ENCODE data around the gene SEZ6. TPM values are rescaled to one million over a fixed set of nuclear protein-coding genes. Genes with fewer than 3 reads are reported as not detected.

Gene SEZ6
- total RNA-seq, 1 donor from 2014 or later, result not detected

GRCh38 chr17:28950752-28951427 is 54.9 kb downstream of the SEZ6 start:
- Mint-ChIP-seq H3K27ac (peak overlapping the region; percentile 92), H3K36me3 (ENCODE audit: low read depth) (peaks cover 14% of the 10 kb centered on the region), H3K9me3 (no peaks in the 10 kb centered on the region), H3K4me1 (ENCODE audit: low read depth) (peaks cover 24% of the 10 kb centered on the region), H3K4me3 (peak overlapping the region; percentile 97), H3K27me3 (ENCODE audit: insufficient read depth) (no peaks in the 10 kb centered on the region)
- DNase-seq (ENCODE audit: low spot score), result no peak
- intact Hi-C loops (cut with micrococcal nuclease), result loop anchor here (2.0 to 10.0 kb wide), 7 partner anchors 108 to 634 kb away; partner anchors contain the start of genes ABHD15, ALDOC, FAM222B and PIGS

- Mint-ChIP-seq H3K9me3 (no peaks in the 10 kb centered on the region), H3K27ac (peak overlapping the region; percentile 92), H3K4me1 (ENCODE audit: low read depth) (peaks cover 28% of the 10 kb centered on the region), H3K36me3 (ENCODE audit: low read depth) (peaks cover 16% of the 10 kb centered on the region), H3K27me3 (ENCODE audit: insufficient read depth) (no peaks in the 10 kb centered on the region), H3K4me3 (peak overlapping the region; percentile 97)
- DNase-seq (ENCODE audit: low spot score), result peak; percentile 45
- intact Hi-C loops (cut with micrococcal nuclease), result loop anchor here (2.0 to 10.0 kb wide), 7 partner anchors 107 to 633 kb away; partner anchors contain the start of genes ABHD15, ALDOC, FAM222B and PIGS
Measured at GRCh38 chr17:28950017-28950751, 55.6 kb downstream of the SEZ6 start.

GRCh38 chr17:28949185-28950016 is 56.4 kb downstream of the SEZ6 start:
- DNase-seq (ENCODE audit: low spot score), result peak; percentile 54
- Mint-ChIP-seq H3K27me3 (ENCODE audit: insufficient read depth) (no peaks in the 10 kb centered on the region), H3K27ac (peak overlapping the region; percentile 72), H3K36me3 (ENCODE audit: low read depth) (peaks cover 18% of the 10 kb centered on the region), H3K4me3 (peak overlapping the region; percentile 97), H3K4me1 (ENCODE audit: low read depth) (peaks cover 35% of the 10 kb centered on the region), H3K9me3 (no peaks in the 10 kb centered on the region)
- intact Hi-C loops (cut with micrococcal nuclease), result loop anchor here (1.0 to 10.0 kb wide), 10 partner anchors 23 to 632 kb away; partner anchors contain the start of genes ABHD15, ALDOC, DHRS13 and FAM222B

- intact Hi-C loops (cut with micrococcal nuclease), result loop anchor here (1.0 to 2.0 kb wide), 3 partner anchors 23 to 186 kb away; partner anchors contain the start of gene DHRS13
- peaks cover 21% of the 10 kb centered on the region for H3K36me3 Mint-ChIP-seq (ENCODE audit: low read depth)
- peak overlapping the region; percentile 72 for H3K27ac Mint-ChIP-seq
- peak overlapping the region; percentile 97 for H3K4me3 Mint-ChIP-seq
- peaks cover 41% of the 10 kb centered on the region for H3K4me1 Mint-ChIP-seq (ENCODE audit: low read depth)
- H3K9me3 Mint-ChIP-seq, result no peaks in the 10 kb centered on the region
- no peak for DNase-seq (ENCODE audit: low spot score)
- H3K27me3 Mint-ChIP-seq (ENCODE audit: insufficient read depth), result no peaks in the 10 kb centered on the region
Measured at GRCh38 chr17:28948873-28949184, 57.0 kb downstream of the SEZ6 start.

- no peak for DNase-seq (ENCODE audit: low spot score)
- intact Hi-C loops (cut with micrococcal nuclease), result loop anchor here (2.0 kb wide), 1 partner anchor 186 kb away; no protein-coding TSS in a partner anchor
- no peaks in the 10 kb centered on the region for H3K27me3 Mint-ChIP-seq (ENCODE audit: insufficient read depth)
- peak overlapping the region; percentile 97 for H3K4me3 Mint-ChIP-seq
- peaks cover 25% of the 10 kb centered on the region for H3K36me3 Mint-ChIP-seq (ENCODE audit: low read depth)
- no peaks in the 10 kb centered on the region for H3K9me3 Mint-ChIP-seq
- peaks cover 46% of the 10 kb centered on the region for H3K4me1 Mint-ChIP-seq (ENCODE audit: low read depth)
- H3K27ac Mint-ChIP-seq, result peak overlapping the region; percentile 72
Measured at GRCh38 chr17:28948342-28948741, 57.5 kb downstream of the SEZ6 start.

- Mint-ChIP-seq H3K27ac (peak overlapping the region; percentile 26), H3K9me3 (no peaks in the 10 kb centered on the region), H3K4me1 (ENCODE audit: low read depth) (peaks cover 52% of the 10 kb centered on the region), H3K36me3 (ENCODE audit: low read depth) (peaks cover 31% of the 10 kb centered on the region), H3K27me3 (ENCODE audit: insufficient read depth) (no peaks in the 10 kb centered on the region), H3K4me3 (peak overlapping the region; percentile 97)
- DNase-seq (ENCODE audit: low spot score), result no peak
- intact Hi-C loops (cut with micrococcal nuclease), result loop anchor here (2.0 kb wide), 1 partner anchor 185 kb away; no protein-coding TSS in a partner anchor
Measured at GRCh38 chr17:28947639-28948038, 58.2 kb downstream of the SEZ6 start.

GRCh38 chr17:28946239-28946638 is 59.6 kb downstream of the SEZ6 start:
- Mint-ChIP-seq H3K4me3 (peak overlapping the region; percentile 63), H3K9me3 (no peaks in the 10 kb centered on the region), H3K27ac (peak overlapping the region; percentile 79), H3K36me3 (ENCODE audit: low read depth) (peaks cover 35% of the 10 kb centered on the region), H3K27me3 (ENCODE audit: insufficient read depth) (no peaks in the 10 kb centered on the region), H3K4me1 (ENCODE audit: low read depth) (peaks cover 59% of the 10 kb centered on the region)
- intact Hi-C loops (cut with micrococcal nuclease), result no loop called here
- no peak for DNase-seq (ENCODE audit: low spot score)

GRCh38 chr17:28944862-28945741 is 60.7 kb downstream of the SEZ6 start:
- peaks cover 37% of the 10 kb centered on the region for H3K36me3 Mint-ChIP-seq (ENCODE audit: low read depth)
- DNase-seq (ENCODE audit: low spot score), result no peak
- intact Hi-C loops (cut with micrococcal nuclease), result no loop called here

GRCh38 chr17:28944343-28944742 is 61.5 kb downstream of the SEZ6 start:
- intact Hi-C loops (cut with micrococcal nuclease), result no loop called here
- DNase-seq (ENCODE audit: low spot score), result no peak
- no peak overlapping the region for H3K27ac Mint-ChIP-seq
- no peak overlapping the region for H3K4me3 Mint-ChIP-seq
- H3K4me1 Mint-ChIP-seq (ENCODE audit: low read depth), result peaks cover 76% of the 10 kb centered on the region
- no peaks in the 10 kb centered on the region for H3K27me3 Mint-ChIP-seq (ENCODE audit: insufficient read depth)
- no peaks in the 10 kb centered on the region for H3K9me3 Mint-ChIP-seq
- H3K36me3 Mint-ChIP-seq (ENCODE audit: low read depth), result peaks cover 36% of the 10 kb centered on the region

More at GRCh38 chr17:28944862-28945741, 60.7 kb downstream of the SEZ6 start:
- Mint-ChIP-seq H3K4me1 (ENCODE audit: low read depth) (peaks cover 70% of the 10 kb centered on the region), H3K27ac (peak overlapping the region; percentile 57), H3K9me3 (no peaks in the 10 kb centered on the region), H3K4me3 (peak overlapping the region; percentile 46), H3K27me3 (ENCODE audit: insufficient read depth) (no peaks in the 10 kb centered on the region)

GRCh38 chr17:28942925-28943324 is 62.9 kb downstream of the SEZ6 start:
- H3K9me3 Mint-ChIP-seq, result no peaks in the 10 kb centered on the region
- H3K27ac Mint-ChIP-seq, result no peak overlapping the region
- H3K27me3 Mint-ChIP-seq (ENCODE audit: insufficient read depth), result no peaks in the 10 kb centered on the region
- peaks cover 39% of the 10 kb centered on the region for H3K36me3 Mint-ChIP-seq (ENCODE audit: low read depth)
- DNase-seq (ENCODE audit: low spot score), result no peak
- intact Hi-C loops (cut with micrococcal nuclease), result no loop called here
- H3K4me3 Mint-ChIP-seq, result no peak overlapping the region
- peaks cover 79% of the 10 kb centered on the region for H3K4me1 Mint-ChIP-seq (ENCODE audit: low read depth)

GRCh38 chr17:28941251-28941650 is 64.6 kb downstream of the SEZ6 start:
- intact Hi-C loops (cut with micrococcal nuclease), result no loop called here

GRCh38 chr17:28940675-28941074 is 65.2 kb downstream of the SEZ6 start:
- peaks cover 36% of the 10 kb centered on the region for H3K36me3 Mint-ChIP-seq (ENCODE audit: low read depth)
- no peak for DNase-seq (ENCODE audit: low spot score)
- peaks cover 85% of the 10 kb centered on the region for H3K4me1 Mint-ChIP-seq (ENCODE audit: low read depth)
- H3K4me3 Mint-ChIP-seq, result no peak overlapping the region
- intact Hi-C loops (cut with micrococcal nuclease), result no loop called here
- no peaks in the 10 kb centered on the region for H3K9me3 Mint-ChIP-seq
- no peaks in the 10 kb centered on the region for H3K27me3 Mint-ChIP-seq (ENCODE audit: insufficient read depth)
- peak overlapping the region; percentile 4 for H3K27ac Mint-ChIP-seq

More at GRCh38 chr17:28941251-28941650, 64.6 kb downstream of the SEZ6 start:
- H3K4me3 Mint-ChIP-seq, result no peak overlapping the region
- no peaks in the 10 kb centered on the region for H3K27me3 Mint-ChIP-seq (ENCODE audit: insufficient read depth)
- no peak overlapping the region for H3K27ac Mint-ChIP-seq
- peaks cover 35% of the 10 kb centered on the region for H3K36me3 Mint-ChIP-seq (ENCODE audit: low read depth)
- no peak for DNase-seq (ENCODE audit: low spot score)
- H3K9me3 Mint-ChIP-seq, result no peaks in the 10 kb centered on the region
- H3K4me1 Mint-ChIP-seq (ENCODE audit: low read depth), result peaks cover 84% of the 10 kb centered on the region
